Epithelial cell of proximal tubule (primary cell): Measurements from ENCODE around the gene GARIN5A. TPM values are rescaled to one million over a fixed set of nuclear protein-coding genes. Genes with fewer than 3 reads are reported as not detected.

Experiments
- DNase-seq: peaks from one replicate; pipeline ENCODE4 v3.0.0-alpha.2; 2011; ENCODE audit warnings: low read depth
- H3K4me3 ChIP-seq: 2 replicates; pipeline ENCODE4 v1.5.1; 2011; ENCODE audit warnings: low read depth, mild to moderate bottlenecking, low read length
- total RNA-seq: library from RNA; depleted of rRNA; stranded (reverse); fragments of >200 nt; gene quantifications from 2 replicates; pipeline ENCODE4 v1.2.3, GENCODE V29; 2015
- TF ChIP-seq, protein P1 (sequence below): conservative IDR thresholded peaks from 2 replicates; pipeline ENCODE4 v1.5.1; 2012; ENCODE audit warnings: low read depth, mild to moderate bottlenecking, low read length

The GARIN5A gene
- total RNA-seq, 1 donor from 2014 or later = 0.69 TPM

DNA sequence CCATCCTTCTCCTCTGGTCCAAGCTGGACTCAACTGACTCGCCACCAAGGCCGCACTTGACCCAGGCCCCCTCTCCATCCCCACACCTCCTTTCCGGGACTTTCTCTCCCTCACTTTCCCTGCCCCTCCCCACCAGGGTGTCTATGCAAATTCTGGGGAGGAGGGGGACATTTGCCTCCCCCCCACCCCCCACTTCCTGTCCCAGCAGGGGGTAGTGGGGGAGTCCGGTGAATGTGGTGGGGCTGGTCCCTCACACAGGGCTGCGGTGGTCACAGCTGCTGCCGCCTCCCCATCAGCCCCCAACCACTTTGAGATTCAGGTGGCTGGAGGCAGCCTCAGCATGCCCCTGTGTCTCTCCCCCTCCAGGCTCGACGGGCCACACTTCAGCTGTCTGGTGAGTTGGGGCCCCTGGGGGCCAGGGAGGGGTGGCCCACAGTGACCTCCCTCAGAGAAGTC, 57.0 kb downstream of the GARIN5A start:
- DNase-seq = no peak
- TF ChIP-seq, protein P1, sequence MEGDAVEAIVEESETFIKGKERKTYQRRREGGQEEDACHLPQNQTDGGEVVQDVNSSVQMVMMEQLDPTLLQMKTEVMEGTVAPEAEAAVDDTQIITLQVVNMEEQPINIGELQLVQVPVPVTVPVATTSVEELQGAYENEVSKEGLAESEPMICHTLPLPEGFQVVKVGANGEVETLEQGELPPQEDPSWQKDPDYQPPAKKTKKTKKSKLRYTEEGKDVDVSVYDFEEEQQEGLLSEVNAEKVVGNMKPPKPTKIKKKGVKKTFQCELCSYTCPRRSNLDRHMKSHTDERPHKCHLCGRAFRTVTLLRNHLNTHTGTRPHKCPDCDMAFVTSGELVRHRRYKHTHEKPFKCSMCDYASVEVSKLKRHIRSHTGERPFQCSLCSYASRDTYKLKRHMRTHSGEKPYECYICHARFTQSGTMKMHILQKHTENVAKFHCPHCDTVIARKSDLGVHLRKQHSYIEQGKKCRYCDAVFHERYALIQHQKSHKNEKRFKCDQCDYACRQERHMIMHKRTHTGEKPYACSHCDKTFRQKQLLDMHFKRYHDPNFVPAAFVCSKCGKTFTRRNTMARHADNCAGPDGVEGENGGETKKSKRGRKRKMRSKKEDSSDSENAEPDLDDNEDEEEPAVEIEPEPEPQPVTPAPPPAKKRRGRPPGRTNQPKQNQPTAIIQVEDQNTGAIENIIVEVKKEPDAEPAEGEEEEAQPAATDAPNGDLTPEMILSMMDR = no peak
- no peak overlapping the region for H3K4me3 ChIP-seq

DNA sequence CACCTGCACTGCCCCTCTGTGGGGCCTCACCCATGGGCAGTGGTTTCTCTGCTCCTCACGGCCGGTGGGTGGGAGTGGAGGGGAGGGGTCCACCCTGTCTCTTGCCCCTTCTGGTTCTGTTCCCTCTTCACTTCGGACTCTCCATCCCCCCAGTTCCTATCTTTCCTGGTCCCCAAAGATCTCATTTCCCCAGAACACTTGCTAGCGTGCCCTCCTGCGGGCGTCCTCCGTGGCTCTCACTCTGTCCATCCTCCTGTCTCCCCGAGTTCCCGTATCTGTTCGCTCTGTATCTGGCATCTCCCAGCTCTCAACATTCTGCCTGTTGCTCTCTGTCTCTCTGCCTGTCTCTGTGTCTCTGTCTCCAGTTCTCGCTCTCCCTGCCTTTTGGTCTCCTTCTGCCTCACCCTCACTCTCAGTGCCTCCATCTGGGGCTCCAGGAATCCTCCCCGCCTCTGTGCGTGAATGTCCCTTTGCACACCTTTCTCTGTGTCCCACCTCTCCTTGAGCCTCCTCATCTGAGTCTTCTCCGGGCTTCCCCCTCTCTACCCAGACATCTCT, 57.5 kb downstream of the GARIN5A start:
- TF ChIP-seq, protein P1 = no peak
- no peak for DNase-seq
- H3K4me3 ChIP-seq = no peak overlapping the region

DNA sequence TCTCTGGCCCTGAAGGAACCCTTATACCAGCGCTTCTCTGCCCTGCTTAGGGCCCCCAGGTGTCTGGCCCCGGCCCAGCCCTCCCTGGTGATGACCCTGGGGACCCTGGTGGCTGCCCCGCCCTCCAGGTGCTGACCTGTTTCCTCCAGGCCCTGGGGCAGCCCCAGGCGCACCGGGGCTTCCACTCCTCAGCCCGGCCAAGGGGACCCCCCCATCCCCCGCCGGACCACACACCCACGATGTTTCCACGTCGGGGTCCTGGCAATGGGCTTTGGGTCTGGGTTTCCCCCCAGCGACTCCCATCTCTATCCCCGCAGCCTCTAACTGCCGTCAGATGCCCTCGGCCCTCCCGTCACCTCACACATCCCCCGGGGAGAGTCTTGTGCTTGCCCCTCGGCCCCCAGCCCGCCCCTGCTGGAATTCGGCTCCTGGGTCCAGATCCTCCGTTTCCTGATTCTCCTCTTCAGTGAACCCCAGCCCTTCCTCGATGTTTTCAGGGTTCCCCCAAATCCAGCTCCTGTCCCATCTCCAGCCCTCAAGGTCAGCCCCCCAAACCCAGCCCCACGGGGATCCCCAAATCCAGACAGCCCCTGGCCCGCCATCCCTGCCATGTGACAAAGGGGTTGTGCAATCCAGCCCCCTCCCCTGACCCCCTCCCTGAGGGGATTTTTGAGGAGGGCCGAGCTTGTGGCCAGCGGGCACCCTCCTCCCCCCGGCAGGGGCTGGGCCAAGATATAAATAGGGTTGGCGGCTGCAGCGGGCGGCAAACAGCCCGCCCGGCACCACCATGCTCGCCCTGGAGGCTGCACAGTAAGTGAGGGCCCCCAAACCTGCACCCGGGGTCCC, 58.2 kb downstream of the GARIN5A start, which contains the start of gene SPIB:
Gene SPIB, plus strand, starts transcription at position 763 of the 846 bp plus-strand sequence. Its CDS starts 25 bp downstream, at position 788.
- no peak within 1 kb of the TSS for H3K4me3 ChIP-seq
- DNase-seq = no peak
- TF ChIP-seq, protein P1 = no peak

DNA sequence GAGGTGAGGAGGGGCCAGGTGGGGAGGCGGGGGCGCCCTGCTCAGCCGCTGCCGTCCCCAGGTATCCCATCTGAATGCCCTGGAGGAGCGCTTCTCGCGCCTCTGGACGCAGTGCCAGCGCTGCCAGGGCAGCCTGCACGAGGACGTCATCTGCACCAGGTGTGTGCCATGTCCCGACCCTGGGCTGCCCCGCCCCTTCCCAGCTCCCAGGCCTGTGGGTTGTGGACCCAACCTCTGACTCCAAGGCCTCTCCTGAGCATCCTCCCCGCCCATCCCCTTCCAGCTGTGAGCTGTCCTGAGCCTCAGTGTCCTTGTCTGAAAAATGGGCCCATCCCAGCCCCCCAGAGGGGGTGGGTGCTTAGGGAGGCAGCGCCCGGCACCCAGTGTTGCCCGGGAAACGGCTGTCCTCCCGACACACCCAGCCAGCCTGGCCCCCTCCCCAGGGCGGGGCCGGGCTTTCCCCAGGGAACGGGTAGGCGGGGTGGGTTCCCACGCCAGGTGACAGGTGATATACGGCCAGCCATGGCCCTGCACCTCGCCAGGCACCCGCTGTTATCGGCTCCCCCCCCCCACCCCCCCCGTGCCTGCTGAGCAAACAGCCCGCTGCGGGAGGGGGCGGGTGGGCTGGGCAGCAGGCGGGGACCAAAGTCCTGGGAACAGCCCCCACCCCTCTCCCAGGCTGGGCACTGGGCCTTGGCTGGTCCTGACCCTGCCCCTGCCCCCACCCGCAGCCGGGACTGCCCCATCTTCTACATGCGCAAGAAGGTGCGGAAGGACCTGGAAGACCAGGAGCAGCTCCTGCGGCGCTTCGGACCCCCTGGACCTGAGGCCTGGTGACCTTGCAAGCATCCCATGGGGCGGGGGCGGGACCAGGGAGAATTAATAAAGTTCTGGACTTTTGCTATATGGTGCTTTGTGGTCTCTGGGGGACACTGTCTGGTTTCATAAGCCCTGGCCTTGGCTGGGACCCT, 59.3 kb downstream of the GARIN5A start:
- DNase-seq = no peak
- TF ChIP-seq, protein P1 = no peak
- no peak overlapping the region for H3K4me3 ChIP-seq

Other genes with a start within 250 kb of the GARIN5A start
- gene KCNC3, start 147.5 kb downstream of the GARIN5A start, total RNA-seq = 0.07 and 0.35 TPM in 2 replicates
- gene NAPSA, start 111.2 kb downstream of the GARIN5A start, total RNA-seq = 0.14 and 3.3 TPM in 2 replicates
- 56.4 and 67.5 TPM in 2 replicates for gene NR1H2, start 100.4 kb downstream of the GARIN5A start, total RNA-seq
- 89.4 and 90.6 TPM in 2 replicates for gene POLD1, start 92.5 kb downstream of the GARIN5A start, total RNA-seq
- gene SPIB, start 57.9 kb downstream of the GARIN5A start, total RNA-seq = not detected in 2 replicates
- gene MYBPC2, start 44.0 kb downstream of the GARIN5A start, total RNA-seq = not detected in 2 replicates
- gene EMC10, start 341 bp downstream of the GARIN5A start, total RNA-seq = 123 and 185 TPM in 2 replicates
- gene JOSD2, start 34.3 kb upstream of the GARIN5A start, total RNA-seq = 16.1 and 36.4 TPM in 2 replicates
- gene ASPDH, start 37.1 kb upstream of the GARIN5A start, total RNA-seq = not detected in 2 replicates
- gene LRRC4B, start 91.6 kb upstream of the GARIN5A start, total RNA-seq = 0.07 and 0.69 TPM in 2 replicates
- 0.58 TPM in 1 of 2 replicates, not detected in the other for gene SYT3, start 163.0 kb upstream of the GARIN5A start, total RNA-seq
- gene C19orf81, start 172.6 kb upstream of the GARIN5A start, total RNA-seq = 9.6 TPM in 1 of 2 replicates, not detected in the other
- gene SHANK1, start 243.0 kb upstream of the GARIN5A start, total RNA-seq = 0.29 TPM in 1 of 2 replicates, not detected in the other
- gene CLEC11A, start 246.5 kb upstream of the GARIN5A start, total RNA-seq = 2.8 and 12.7 TPM in 2 replicates